Umbilical cord (tissue), 2 donors: ENCODE results near the gene NEUROD2. TPM values are rescaled to one million over a fixed set of nuclear protein-coding genes. Genes with fewer than 3 reads are reported as not detected.
A peak's percentile ranks its signal among the peaks of the same experiment; 100 is the strongest.

Source experiments
- DNase-seq: peaks from one replicate; pipeline ENCODE4 v3.0.0-alpha.2; 2015; ENCODE audit warnings: low spot score
- total RNA-seq: library from RNA; depleted of rRNA; stranded (reverse); fragments of >200 nt; gene quantifications from one replicate; pipeline ENCODE4 v1.2.3, GENCODE V29; 2014; ENCODE audit warnings: low replicate concordance; ENCODE audit not compliant: insufficient read depth

Gene NEUROD2
- total RNA-seq, 1 donor from 2014 or later = 1.4 TPM

DNA sequence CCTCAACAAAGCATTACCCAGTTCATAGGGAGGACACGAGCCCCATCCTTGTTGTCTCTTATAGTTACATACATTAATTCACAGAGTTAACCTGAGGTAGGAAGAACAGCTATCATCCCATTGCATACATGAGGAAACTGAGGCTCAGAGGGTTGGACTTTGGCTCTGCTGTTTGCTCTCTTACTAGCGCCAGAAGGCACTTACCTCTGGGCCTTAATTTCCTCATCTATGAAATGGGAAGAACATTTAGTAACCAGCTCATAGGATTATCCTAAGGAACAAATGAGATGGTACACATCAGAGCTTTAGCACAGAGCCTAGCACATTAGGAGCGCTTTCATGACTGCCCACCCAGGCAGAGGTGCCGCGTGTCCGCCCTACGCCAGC lies 27.6 kb downstream of the NEUROD2 start:
- DNase-seq = no peak

GRCh38 chr17:39579318-39580081 lies 28.2 kb downstream of the NEUROD2 start:
- DNase-seq = no peak

- DNase-seq = no peak
Measured at GRCh38 chr17:39578272-39578671, 29.4 kb downstream of the NEUROD2 start.

DNA sequence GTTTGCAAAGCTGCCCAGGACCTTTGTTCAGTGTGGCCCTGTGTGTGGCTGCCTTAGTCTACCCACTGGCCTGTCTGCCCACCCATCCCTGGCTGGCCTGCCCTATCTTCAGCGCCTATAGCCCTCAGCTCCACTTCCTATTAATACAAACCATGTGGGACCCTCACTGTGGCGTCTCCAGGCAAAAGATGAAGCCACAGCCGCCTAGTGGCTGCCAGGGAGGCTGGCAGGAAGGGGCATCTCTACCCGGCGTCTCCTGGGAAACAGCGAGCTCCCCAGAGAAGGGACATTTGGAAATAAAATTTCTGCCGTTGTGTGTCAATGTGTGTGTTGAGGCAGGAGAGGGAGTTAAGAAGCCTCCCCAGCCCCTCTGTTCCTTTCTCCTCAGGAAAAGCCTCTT lies 31.5 kb downstream of the NEUROD2 start:
- no peak for DNase-seq

DNA sequence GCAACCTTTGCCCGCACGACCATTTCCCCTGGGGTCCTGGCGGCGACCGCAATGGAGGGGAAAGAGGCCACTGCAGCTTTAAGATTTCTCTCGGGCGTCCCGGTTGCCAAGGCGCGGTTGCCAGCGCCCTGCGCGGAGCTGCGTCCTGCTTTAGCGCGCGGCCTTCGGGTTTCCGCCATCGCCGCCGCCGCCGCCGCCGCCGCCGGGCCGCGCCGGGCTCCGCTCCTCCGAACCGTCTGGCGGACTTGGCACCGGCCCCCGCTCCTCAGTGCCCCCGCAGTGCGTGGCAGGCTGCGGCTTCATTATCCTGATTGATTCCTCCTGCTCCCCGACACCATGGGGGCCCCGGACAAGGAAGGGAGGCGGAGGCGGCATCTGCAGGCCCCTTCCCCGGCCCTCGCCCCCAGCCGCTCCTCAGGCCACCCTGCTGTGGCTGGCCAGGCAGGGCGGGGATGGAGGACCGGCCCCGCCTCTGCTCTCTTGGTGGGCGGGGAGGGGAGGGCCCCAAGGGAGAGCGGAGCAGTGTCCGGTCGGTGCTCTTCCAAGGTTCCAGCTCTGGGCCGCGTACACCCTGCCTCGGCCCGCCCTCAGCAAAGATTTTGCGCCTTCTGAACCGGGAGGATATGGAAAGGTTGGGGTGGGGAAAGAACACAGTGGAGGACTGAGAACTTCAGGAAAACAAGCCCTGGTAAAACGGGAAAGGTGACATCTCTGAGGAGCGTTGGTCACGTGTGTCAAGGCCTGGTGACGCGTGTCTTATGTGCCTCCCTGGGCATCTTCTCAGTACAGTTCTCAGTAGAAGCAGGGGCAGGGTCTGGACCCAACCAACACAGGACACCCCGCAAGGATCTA lies 34.0 kb downstream of the NEUROD2 start:
- DNase-seq = peak; percentile 85

DNA sequence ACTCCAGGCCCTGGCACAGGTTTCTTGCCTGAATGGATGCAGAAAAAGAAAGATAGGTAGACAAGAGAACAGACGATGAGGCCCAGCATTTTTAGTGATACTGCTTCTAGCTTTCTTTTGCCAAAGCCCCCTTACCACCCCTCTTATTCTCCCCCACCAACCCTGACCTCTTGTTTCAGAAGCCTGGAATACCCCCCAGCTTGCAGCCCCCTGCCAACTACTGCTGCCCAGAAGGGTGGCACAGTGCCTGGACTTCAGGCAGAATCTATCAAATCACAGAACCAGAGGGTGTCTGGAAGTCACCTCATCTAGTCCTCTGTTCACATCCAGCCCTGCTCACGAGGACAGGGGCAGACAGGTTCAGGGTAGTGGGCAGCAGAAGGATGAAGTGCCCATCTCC lies 35.6 kb downstream of the NEUROD2 start:
- no peak for DNase-seq

DNA sequence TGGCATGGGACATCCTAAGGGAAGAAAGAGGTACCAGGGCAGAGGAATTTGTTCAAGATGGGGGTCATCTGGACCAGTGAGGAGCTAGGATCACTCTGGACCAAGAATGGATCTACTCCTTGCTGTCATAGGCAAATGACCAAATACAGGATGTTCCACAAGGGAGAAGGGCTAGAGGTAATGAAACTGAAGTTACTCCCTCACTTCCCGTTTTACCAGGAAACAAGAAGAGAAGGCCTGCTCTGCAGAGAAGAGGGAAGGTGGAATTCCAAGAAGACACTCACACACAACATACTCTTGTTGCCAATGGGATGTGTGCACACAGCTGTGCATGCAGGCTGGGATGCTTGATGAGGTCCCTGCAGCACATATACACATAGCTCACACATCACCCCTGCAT lies 38.6 kb downstream of the NEUROD2 start:
- no peak for DNase-seq

DNA sequence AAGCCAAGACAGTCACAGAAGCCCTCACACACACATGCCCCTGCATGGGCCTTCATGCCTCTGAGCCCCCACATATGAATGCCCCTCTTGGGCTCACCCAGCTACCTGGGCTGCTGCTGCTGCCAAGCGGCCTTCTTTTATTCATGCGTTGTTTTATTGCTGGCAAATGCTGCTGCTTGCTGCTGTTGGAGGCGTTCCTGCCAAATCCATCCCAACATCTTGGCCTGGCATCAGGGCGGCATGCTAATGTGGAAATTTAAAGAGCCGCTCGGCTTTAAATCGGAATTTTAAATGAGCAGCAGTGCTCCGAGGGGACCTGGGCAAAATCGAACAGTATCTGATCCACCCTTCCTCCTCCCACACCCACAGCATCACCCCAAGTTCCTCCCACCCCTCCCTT lies 39.0 kb downstream of the NEUROD2 start:
- no peak for DNase-seq

DNA sequence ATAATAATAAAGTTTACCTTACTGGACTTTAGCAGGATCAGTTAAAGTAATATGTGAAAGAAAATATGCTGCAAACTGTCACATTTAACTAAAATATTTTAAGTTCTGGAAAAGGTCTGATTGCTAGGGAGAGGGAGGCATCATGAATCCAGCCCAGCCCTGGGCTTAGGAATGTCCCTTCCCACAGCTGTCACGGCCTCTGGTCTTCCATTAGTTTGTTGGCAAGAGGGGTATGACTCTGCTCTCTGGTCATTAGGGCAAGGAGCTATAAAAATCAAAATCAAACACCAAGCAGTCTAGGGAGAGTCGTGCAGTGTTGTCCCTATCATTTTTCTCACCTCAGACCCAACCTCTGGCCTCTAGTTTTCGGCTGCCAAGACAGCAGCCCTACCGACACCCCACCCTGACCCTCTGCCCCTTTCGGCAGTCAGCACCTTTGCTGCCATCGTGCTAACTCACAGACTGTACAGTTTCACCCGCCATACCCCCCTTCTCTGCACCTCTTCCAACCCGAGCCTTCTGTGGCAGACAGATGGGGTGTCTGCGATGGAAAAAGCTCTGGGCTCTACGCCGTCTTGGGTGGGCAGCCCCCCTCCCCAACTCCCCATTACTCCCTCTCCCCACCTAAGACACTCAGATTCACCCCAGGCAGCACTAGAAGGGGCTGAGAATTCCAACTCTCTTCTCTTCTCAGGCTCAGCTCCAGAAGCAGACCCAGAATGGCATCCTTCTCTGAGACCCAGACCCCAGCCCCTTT lies 41.4 kb downstream of the NEUROD2 start:
- DNase-seq = no peak

DNA sequence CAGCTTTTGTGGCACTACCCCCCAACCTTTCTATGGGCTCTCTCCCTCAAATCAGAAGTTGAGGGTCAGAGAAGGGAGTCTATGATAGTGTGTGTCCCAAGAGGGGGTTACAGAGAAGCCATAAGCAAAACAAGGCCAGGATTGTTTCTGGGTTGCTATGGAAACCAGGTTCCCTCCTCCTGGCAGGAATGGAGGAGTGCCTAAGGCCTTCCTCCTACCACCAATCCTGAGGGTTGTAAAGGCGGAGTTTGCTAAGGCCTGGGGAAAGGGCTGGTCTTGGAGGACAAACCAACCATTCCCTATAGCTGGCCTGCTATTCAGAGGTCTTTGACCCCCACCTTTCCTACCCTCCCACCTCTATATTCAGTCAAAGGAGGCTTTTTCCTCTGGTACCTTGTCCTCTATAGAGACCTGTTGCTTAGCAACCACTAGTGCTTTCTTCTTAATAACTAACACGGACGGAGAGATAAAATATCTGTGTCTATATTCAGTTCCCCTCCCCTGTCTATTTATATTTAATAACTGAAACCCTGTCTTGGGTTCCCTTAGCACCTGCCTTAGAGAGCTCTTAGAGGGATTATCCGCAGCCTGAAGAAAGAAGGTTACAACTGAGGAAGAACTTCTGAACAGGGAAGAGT lies 43.4 kb downstream of the NEUROD2 start:
- no peak for DNase-seq

DNA sequence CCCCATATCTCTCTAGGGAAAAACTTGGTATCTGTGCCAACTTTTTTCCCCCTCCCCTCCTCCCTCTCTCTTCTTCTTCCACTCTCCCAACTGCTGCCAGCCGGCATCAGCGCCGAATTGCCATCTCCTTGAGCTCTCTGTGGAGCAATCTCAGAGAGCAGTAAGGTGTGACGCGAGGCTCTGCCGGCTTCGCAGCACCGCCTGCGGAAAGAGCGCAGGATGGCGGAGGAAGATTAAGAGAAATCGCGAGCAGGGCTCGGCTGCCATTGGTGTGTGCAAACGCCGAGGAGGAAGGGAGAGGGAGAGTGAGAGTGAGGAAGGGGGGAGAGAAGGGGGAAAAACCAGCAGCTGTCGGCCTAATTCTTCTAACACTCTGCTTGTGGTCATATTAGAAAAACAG lies 44.2 kb downstream of the NEUROD2 start:
- DNase-seq = peak; percentile 24

- DNase-seq = no peak
Measured at GRCh38 chr17:39562976-39563375, 44.7 kb downstream of the NEUROD2 start.

DNA sequence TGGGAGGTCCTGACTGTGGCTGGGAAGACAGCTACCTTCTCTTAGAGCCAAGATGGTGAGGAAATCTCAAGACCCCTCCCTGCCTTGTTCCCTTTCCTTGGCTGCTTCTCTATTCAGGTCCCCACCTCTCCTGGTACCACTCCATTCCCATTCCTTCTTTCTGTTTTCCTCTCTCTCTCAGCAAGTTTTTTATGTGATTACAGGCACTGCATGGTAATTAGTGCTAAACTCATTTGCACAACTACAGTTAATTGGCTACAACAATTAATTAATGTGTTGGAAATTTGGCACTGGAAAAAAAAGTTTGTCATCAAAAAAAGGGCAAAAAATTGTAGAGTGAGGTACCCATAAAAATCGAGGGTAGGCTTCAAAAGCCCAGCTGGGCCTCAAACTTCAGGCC lies 45.3 kb downstream of the NEUROD2 start:
- DNase-seq = no peak

DNA sequence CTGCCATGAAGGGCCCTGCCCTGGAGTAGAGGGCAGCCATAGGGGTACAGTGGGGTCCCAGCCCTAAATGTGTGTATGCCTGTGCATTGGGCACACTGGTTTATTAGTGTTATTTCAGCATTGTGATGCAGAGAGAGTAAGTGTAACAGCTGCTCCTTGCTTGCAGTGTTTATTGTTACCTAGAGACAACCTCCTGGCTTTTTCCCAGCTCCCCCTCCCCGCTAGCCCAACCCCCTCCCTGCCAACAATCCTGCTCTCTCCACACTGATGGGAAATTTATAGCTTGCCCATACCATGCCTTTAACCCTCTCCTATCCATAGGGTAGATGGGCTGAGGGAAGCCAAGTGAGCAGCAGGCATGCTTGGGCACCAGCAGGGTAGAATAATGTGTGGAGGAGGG lies 51.3 kb downstream of the NEUROD2 start:
- DNase-seq = no peak

GRCh38 chr17:39555368-39555767 lies 52.4 kb downstream of the NEUROD2 start:
- no peak for DNase-seq

Other genes starting within 250 kb of the NEUROD2 start
- 29.9 TPM for gene FBXL20, start 206.3 kb downstream of the NEUROD2 start, total RNA-seq
- gene MED1, start 156.7 kb downstream of the NEUROD2 start, total RNA-seq = 12.3 TPM
- gene CDK12, start 146.4 kb downstream of the NEUROD2 start, total RNA-seq = 19.0 TPM
- gene PPP1R1B, start 19.0 kb upstream of the NEUROD2 start, total RNA-seq = 6.5 TPM
- 20.5 TPM for gene STARD3, start 29.2 kb upstream of the NEUROD2 start, total RNA-seq
- gene TCAP, start 57.4 kb upstream of the NEUROD2 start, total RNA-seq = 0.24 TPM
- not detected for gene PNMT, start 60.5 kb upstream of the NEUROD2 start, total RNA-seq
- 12.8 TPM for gene PGAP3, start 80.1 kb upstream of the NEUROD2 start, total RNA-seq
- gene ERBB2, start 92.1 kb upstream of the NEUROD2 start, total RNA-seq = 36.8 TPM
- 9.9 TPM for gene MIEN1, start 122.6 kb upstream of the NEUROD2 start, total RNA-seq
- 1.7 TPM for gene GRB7, start 130.0 kb upstream of the NEUROD2 start, total RNA-seq